Measurements from ENCODE around the gene ERAS. TPM values are rescaled to one million over a fixed set of nuclear protein-coding genes. Genes with fewer than 3 reads are reported as not detected.

ERAS gene
- total RNA-seq, 1 experiment from 2014 or later: 0.23 TPM

- Histone ChIP-seq H3K4me1 (ENCODE audit: control insufficient read depth, insufficient read depth, low read length) (0 out of 2 replicates have a peak, but pooled peaks cover 4% of the 10 kb centered on the region), H3K36me3 (ENCODE audit: control insufficient read depth, insufficient read depth, low read length) (no peaks in the 10 kb centered on the region), H3K9me3 (ENCODE audit: control insufficient read depth, insufficient read depth, low read depth, low read length) (no peaks in the 10 kb centered on the region), H3K4me3 (ENCODE audit: low read depth in 2 of 2, low read length in 2 of 2) (no peak overlapping the region), H3K27ac (ENCODE audit: low read length) (no peak overlapping the region), H3K27me3 (ENCODE audit: control insufficient read depth, insufficient read depth, low read length) (no peaks in the 10 kb centered on the region)
- ChIA-PET CTCF (no interaction called here), POLR2A (no interaction called here)
- TF ChIP-seq SIN3A (IDR thresholded peaks at IDR 0.05; ENCODE audit: borderline replicate concordance, insufficient read depth, low read depth, low read length) (no peak), TCF7L2 (IDR thresholded peaks at IDR 0.05; ENCODE audit: low read depth, low read length) (no peak), POLR2AphosphoS5 (IDR thresholded peaks at IDR 0.05; ENCODE audit: low read depth, low read length) (no peak)
- TF ChIP-seq, protein P1, sequence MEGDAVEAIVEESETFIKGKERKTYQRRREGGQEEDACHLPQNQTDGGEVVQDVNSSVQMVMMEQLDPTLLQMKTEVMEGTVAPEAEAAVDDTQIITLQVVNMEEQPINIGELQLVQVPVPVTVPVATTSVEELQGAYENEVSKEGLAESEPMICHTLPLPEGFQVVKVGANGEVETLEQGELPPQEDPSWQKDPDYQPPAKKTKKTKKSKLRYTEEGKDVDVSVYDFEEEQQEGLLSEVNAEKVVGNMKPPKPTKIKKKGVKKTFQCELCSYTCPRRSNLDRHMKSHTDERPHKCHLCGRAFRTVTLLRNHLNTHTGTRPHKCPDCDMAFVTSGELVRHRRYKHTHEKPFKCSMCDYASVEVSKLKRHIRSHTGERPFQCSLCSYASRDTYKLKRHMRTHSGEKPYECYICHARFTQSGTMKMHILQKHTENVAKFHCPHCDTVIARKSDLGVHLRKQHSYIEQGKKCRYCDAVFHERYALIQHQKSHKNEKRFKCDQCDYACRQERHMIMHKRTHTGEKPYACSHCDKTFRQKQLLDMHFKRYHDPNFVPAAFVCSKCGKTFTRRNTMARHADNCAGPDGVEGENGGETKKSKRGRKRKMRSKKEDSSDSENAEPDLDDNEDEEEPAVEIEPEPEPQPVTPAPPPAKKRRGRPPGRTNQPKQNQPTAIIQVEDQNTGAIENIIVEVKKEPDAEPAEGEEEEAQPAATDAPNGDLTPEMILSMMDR (IDR thresholded peaks at IDR 0.05): no peak
- no peak for DNase-seq (ENCODE audit: low read depth, low spot score)
- no peak for ATAC-seq
- in situ Hi-C loops (cut with HindIII; ENCODE audit: low pct_unique_long_range_greater_than_20kb, low sequenced_read_pairs): no loop called here
- intact Hi-C loops (cut with micrococcal nuclease; ENCODE audit: unreplicated experiment): no loop called here
- BruUV-seq (replicated peaks): no TSS peak
These were observed 32.4 kb upstream of the ERAS start for GRCh38 chrX:48793935-48794334.

- intact Hi-C loops (cut with micrococcal nuclease; ENCODE audit: unreplicated experiment): no loop called here
- ChIA-PET POLR2A (no interaction called here), CTCF (no interaction called here)
- no peak overlapping the region for H3K27ac ChIP-seq (ENCODE audit: low read length)
- TF ChIP-seq, protein P2, sequence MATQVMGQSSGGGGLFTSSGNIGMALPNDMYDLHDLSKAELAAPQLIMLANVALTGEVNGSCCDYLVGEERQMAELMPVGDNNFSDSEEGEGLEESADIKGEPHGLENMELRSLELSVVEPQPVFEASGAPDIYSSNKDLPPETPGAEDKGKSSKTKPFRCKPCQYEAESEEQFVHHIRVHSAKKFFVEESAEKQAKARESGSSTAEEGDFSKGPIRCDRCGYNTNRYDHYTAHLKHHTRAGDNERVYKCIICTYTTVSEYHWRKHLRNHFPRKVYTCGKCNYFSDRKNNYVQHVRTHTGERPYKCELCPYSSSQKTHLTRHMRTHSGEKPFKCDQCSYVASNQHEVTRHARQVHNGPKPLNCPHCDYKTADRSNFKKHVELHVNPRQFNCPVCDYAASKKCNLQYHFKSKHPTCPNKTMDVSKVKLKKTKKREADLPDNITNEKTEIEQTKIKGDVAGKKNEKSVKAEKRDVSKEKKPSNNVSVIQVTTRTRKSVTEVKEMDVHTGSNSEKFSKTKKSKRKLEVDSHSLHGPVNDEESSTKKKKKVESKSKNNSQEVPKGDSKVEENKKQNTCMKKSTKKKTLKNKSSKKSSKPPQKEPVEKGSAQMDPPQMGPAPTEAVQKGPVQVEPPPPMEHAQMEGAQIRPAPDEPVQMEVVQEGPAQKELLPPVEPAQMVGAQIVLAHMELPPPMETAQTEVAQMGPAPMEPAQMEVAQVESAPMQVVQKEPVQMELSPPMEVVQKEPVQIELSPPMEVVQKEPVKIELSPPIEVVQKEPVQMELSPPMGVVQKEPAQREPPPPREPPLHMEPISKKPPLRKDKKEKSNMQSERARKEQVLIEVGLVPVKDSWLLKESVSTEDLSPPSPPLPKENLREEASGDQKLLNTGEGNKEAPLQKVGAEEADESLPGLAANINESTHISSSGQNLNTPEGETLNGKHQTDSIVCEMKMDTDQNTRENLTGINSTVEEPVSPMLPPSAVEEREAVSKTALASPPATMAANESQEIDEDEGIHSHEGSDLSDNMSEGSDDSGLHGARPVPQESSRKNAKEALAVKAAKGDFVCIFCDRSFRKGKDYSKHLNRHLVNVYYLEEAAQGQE (IDR thresholded peaks at IDR 0.05; ENCODE audit: insufficient read depth in 1 of 2, low read depth in 2 of 2, low read length in 1 of 2): no peak
- TF ChIP-seq TCF7L2 (IDR thresholded peaks at IDR 0.05; ENCODE audit: low read depth, low read length) (no peak), POLR2AphosphoS5 (IDR thresholded peaks at IDR 0.05; ENCODE audit: low read depth, low read length) (no peak), SIN3A (IDR thresholded peaks at IDR 0.05; ENCODE audit: borderline replicate concordance, insufficient read depth, low read depth, low read length) (no peak)
- TF ChIP-seq, protein P1 (IDR thresholded peaks at IDR 0.05): no peak
- no peaks in the 10 kb centered on the region for H3K27me3 ChIP-seq (ENCODE audit: control insufficient read depth, insufficient read depth, low read length)
- H3K9me3 ChIP-seq (ENCODE audit: control insufficient read depth, insufficient read depth, low read depth, low read length): no peaks in the 10 kb centered on the region
- no peaks in the 10 kb centered on the region for H3K36me3 ChIP-seq (ENCODE audit: control insufficient read depth, insufficient read depth, low read length)
- DNase-seq (ENCODE audit: low read depth, low spot score) (no peak), ATAC-seq (no peak)
- no TSS peak for BruUV-seq (replicated peaks)
- H3K4me3 ChIP-seq (ENCODE audit: low read depth in 2 of 2, low read length in 2 of 2): no peak overlapping the region
- in situ Hi-C loops (cut with HindIII; ENCODE audit: low pct_unique_long_range_greater_than_20kb, low sequenced_read_pairs): no loop called here
- H3K4me1 ChIP-seq (ENCODE audit: control insufficient read depth, insufficient read depth, low read length): 0 out of 2 replicates have a peak, but pooled peaks cover 4% of the 10 kb centered on the region
These were observed 31.9 kb upstream of the ERAS start for GRCh38 chrX:48794340-48794910.

Measured in Panc1 (cell line).